HG03469 (cell line): Measurements from ENCODE around the gene PLCB2.

ENCODE experiments used
- ATAC-seq: cut with Tn5 transposase; IDR thresholded peaks from one replicate; pipeline ENCODE4 v1.9.1; 2021; ENCODE audit warnings: mild to moderate bottlenecking, moderate library complexity, moderate number of reproducible peaks; ENCODE audit not compliant: unreplicated experiment

Gene PLCB2

GRCh38 chr15:40342416-40343320, 34.9 kb upstream of the PLCB2 start:
- no peak for ATAC-seq

- no peak for ATAC-seq
Measured at GRCh38 chr15:40340740-40341400, 33.1 kb upstream of the PLCB2 start, which contains the start of gene CCDC9B. Gene CCDC9B (minus strand): TSS chr15:40340939. CDS start chr15:40340819, 120 bp downstream.

GRCh38 chr15:40340038-40340739, 32.5 kb upstream of the PLCB2 start:
- ATAC-seq, result no peak

GRCh38 chr15:40339621-40339945, 31.8 kb upstream of the PLCB2 start:
- ATAC-seq, result no peak

GRCh38 chr15:40338921-40339620, 31.3 kb upstream of the PLCB2 start:
- ATAC-seq, result no peak

- no peak for ATAC-seq
Measured at GRCh38 chr15:40338041-40338657, 30.4 kb upstream of the PLCB2 start.

- no peak for ATAC-seq
Measured at GRCh38 chr15:40337597-40337996, 29.9 kb upstream of the PLCB2 start.

- no peak for ATAC-seq
Measured at GRCh38 chr15:40336744-40337122, 29.0 kb upstream of the PLCB2 start.

GRCh38 chr15:40335938-40336743, 28.4 kb upstream of the PLCB2 start:
- no peak for ATAC-seq

- ATAC-seq, result no peak
Measured at GRCh38 chr15:40334941-40335795, 27.4 kb upstream of the PLCB2 start.

- no peak for ATAC-seq
Measured at GRCh38 chr15:40334541-40334940, 26.8 kb upstream of the PLCB2 start.

- no peak for ATAC-seq
Measured at GRCh38 chr15:40333922-40334492, 26.3 kb upstream of the PLCB2 start.

GRCh38 chr15:40332113-40332781, 24.5 kb upstream of the PLCB2 start:
- ATAC-seq, result no peak

- ATAC-seq, result no peak
Measured at GRCh38 chr15:40331637-40332036, 23.9 kb upstream of the PLCB2 start.

GRCh38 chr15:40331026-40331425, 23.3 kb upstream of the PLCB2 start:
- ATAC-seq, result no peak

GRCh38 chr15:40330368-40330836, 22.7 kb upstream of the PLCB2 start:
- no peak for ATAC-seq

- ATAC-seq, result no peak
Measured at GRCh38 chr15:40329804-40330203, 22.1 kb upstream of the PLCB2 start.

- no peak for ATAC-seq
Measured at GRCh38 chr15:40328751-40329150, 21.0 kb upstream of the PLCB2 start.
